Calu3 (cell line): ENCODE data around the gene OR2C3. TPM values are rescaled to one million over a fixed set of nuclear protein-coding genes. Genes with fewer than 3 reads are reported as not detected.
A peak's percentile ranks its signal among the peaks of the same experiment; 100 is the strongest.
"Not testable (repeated sequence)": the region's sequence is repeated elsewhere in the genome, so short reads cannot be mapped to it uniquely, and the experiment has no call there.

Experiments used
- BruUV-seq: library from RNA; stranded (reverse); fragments of 400-500 nt; replicated peaks from 2 replicates; lab custom pipeline; 2021; lab: Mats Ljungman, UMichigan
- CTCF ChIA-PET: fragments of 300-600 bp; sonication (Branson Sonifier 250); formaldehyde crosslinking; loops from one replicate; lab custom pipeline; 2022; ENCODE audit warnings: antibody characterized with exemption; lab: Charles Lee
- DNase-seq: peaks from one replicate; pipeline ENCODE4 v3.0.0; 2022
- H3K27ac Mint-ChIP-seq: one replicate; pipeline ENCODE4 v1.8.0; 2022; ENCODE audit warnings: mixed read lengths; ENCODE audit not compliant: unreplicated experiment
- H3K27me3 Mint-ChIP-seq: one replicate; pipeline ENCODE4 v1.8.0; 2022; ENCODE audit warnings: mixed read lengths; ENCODE audit not compliant: unreplicated experiment
- H3K36me3 Mint-ChIP-seq: one replicate; pipeline ENCODE4 v1.8.0; 2022; ENCODE audit warnings: mild to moderate bottlenecking, moderate library complexity, mixed read lengths; ENCODE audit not compliant: insufficient read depth, unreplicated experiment
- H3K4me1 Mint-ChIP-seq: one replicate; pipeline ENCODE4 v1.8.0; 2022; ENCODE audit warnings: mild to moderate bottlenecking, low read depth, mixed read lengths; ENCODE audit not compliant: unreplicated experiment
- H3K4me3 Mint-ChIP-seq: one replicate; pipeline ENCODE4 v1.8.0; 2022; ENCODE audit warnings: mild to moderate bottlenecking, low read depth, moderate library complexity, mixed read lengths; ENCODE audit not compliant: unreplicated experiment
- H3K9me3 Mint-ChIP-seq: one replicate; pipeline ENCODE4 v1.8.0; 2022; ENCODE audit warnings: low read depth, mixed read lengths; ENCODE audit not compliant: unreplicated experiment
- intact Hi-C: fragments of 100-400 bp; cut with micrococcal nuclease; formaldehyde crosslinking; loops from one replicate; pipeline ENCODE4 v1.10.0; 2022; ENCODE audit not compliant: unreplicated experiment
- total RNA-seq: library from RNA; stranded (reverse); gene quantifications from 2 replicates; pipeline ENCODE4 v1.2.3, GENCODE V29; 2022
- TF ChIP-seq, protein P1 (sequence below): fragments of 200-600 bp; IDR thresholded peaks from one replicate; pipeline ENCODE4 v1.8.0; 2022; ENCODE audit warnings: antibody characterized with exemption; ENCODE audit not compliant: unreplicated experiment

OR2C3 gene
- total RNA-seq, 1 experiment from 2014 or later: not detected

DNA sequence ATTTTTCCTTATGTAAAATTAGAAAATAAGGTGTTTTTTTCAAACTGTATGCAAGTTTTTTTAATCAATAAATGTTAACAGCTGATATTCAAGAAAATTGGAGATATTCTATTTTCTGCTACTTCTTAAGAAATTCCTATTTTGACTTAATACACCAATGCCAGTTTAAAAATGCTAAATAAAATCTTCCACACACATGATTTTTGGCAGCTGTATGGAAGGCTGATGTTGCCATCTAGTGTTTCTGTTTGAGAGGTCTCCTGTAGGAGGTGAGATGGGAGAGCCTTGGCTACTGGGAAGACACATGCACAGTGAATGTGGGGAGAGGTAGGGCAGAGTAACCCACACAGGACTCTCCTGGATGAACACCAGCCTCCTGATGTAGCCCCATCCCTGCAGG, 49.2 kb downstream of the OR2C3 start:
- CTCF ChIA-PET: interaction anchor here (2.5 kb wide), 1 partner anchor 97 kb away, joined by 10 read pairs; no protein-coding TSS in a partner anchor
- peaks cover 5% of the 10 kb centered on the region for H3K9me3 Mint-ChIP-seq
- no peaks in the 10 kb centered on the region for H3K36me3 Mint-ChIP-seq
- peak; percentile 10 for DNase-seq
- peaks cover 13% of the 10 kb centered on the region for H3K27me3 Mint-ChIP-seq
- no peak overlapping the region for H3K4me3 Mint-ChIP-seq
- BruUV-seq: no TSS peak
- intact Hi-C loops: loop anchor here (1.0 kb wide), 2 partner anchors 97 to 115 kb away; no protein-coding TSS in a partner anchor
- TF ChIP-seq, protein P1, sequence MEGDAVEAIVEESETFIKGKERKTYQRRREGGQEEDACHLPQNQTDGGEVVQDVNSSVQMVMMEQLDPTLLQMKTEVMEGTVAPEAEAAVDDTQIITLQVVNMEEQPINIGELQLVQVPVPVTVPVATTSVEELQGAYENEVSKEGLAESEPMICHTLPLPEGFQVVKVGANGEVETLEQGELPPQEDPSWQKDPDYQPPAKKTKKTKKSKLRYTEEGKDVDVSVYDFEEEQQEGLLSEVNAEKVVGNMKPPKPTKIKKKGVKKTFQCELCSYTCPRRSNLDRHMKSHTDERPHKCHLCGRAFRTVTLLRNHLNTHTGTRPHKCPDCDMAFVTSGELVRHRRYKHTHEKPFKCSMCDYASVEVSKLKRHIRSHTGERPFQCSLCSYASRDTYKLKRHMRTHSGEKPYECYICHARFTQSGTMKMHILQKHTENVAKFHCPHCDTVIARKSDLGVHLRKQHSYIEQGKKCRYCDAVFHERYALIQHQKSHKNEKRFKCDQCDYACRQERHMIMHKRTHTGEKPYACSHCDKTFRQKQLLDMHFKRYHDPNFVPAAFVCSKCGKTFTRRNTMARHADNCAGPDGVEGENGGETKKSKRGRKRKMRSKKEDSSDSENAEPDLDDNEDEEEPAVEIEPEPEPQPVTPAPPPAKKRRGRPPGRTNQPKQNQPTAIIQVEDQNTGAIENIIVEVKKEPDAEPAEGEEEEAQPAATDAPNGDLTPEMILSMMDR: no peak
- H3K4me1 Mint-ChIP-seq: no peaks in the 10 kb centered on the region
- no peak overlapping the region for H3K27ac Mint-ChIP-seq

DNA sequence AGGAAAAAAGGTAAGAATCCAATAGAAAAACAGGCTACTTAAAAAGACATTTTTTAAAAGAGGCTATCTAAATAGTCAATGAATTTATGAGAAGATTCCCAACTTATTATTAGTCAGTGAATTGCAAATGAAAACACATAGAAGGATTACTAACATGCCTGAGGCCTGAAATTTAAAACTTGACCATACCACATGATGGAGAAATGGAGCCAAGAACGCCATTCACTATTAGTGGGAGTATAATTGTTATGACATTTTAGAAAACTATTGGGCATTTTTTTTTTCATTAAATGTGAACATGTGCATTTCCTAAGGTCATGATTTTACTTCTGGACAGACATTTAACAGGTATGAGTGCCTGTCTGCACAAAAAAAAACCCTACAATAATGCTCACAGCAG, 53.5 kb downstream of the OR2C3 start:
- no peaks in the 10 kb centered on the region for H3K4me1 Mint-ChIP-seq
- no peak overlapping the region for H3K4me3 Mint-ChIP-seq
- no peaks in the 10 kb centered on the region for H3K36me3 Mint-ChIP-seq
- no peak for DNase-seq
- CTCF ChIA-PET: no interaction called here
- TF ChIP-seq, protein P1: no peak
- H3K27me3 Mint-ChIP-seq: no peaks in the 10 kb centered on the region
- no peak overlapping the region for H3K27ac Mint-ChIP-seq
- no TSS peak for BruUV-seq
- intact Hi-C loops: no loop called here
- H3K9me3 Mint-ChIP-seq: peaks cover 3% of the 10 kb centered on the region

DNA sequence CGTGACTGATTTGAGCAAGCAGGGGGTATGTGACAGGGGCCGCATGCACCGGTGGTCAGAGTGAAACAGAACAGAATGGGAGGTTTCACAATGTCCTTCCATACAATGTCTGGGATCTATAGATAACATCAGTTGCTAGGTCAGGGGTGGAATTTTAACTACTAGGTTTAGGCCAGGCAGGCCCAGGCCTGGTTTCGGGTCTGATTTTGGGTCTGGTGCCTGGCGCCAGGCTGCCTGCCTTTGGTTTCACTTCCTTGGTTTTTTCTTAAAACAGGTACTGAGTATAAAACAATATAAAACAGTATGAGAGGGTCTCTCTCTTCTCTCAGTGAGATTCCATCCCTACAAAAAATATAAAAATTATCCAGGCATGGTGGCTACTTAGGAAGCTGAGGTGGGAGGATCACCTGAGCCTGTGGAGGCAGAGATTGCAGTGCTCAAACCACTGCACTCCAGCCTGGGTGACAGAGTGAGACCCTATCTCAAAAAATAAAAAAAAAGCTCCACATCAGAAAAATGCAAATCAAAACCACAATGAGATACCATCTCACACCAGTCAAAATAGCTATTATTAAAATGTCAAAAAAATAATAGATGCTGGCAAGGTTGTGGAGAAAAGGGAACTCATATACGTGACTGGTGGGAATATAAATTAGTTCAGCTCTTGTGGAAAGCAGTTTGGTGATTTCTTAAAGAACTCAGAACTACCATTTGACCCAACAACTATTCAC, 59.7 kb downstream of the OR2C3 start:
- not testable (repeated sequence) for H3K36me3 Mint-ChIP-seq, H3K4me1 Mint-ChIP-seq

DNA sequence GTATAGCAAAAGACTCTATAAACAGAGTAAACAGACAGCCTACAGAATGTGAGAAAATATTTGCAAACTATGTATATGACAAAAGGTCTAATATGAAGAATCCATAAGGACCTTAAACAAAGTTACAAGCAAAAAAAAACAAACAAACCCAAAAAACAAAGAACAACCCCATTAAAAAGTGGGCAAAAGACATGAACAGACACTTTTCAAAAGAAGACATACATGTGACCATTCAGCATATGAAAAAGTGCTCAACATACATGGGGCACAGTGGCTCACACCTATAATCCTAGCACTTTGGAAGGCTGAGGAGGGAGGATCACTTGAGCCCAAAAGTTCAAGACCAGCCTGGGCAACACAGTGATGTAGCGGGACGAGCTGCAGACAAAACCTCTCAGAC, 60.4 kb downstream of the OR2C3 start:
- Mint-ChIP-seq H3K36me3 (no peaks in the 10 kb centered on the region), H3K4me3 (no peak overlapping the region), H3K9me3 (peaks cover 12% of the 10 kb centered on the region), H3K27me3 (no peaks in the 10 kb centered on the region), H3K4me1 (no peaks in the 10 kb centered on the region), H3K27ac (no peak overlapping the region)
- BruUV-seq: no TSS peak
- TF ChIP-seq, protein P1: no peak
- intact Hi-C loops: no loop called here
- CTCF ChIA-PET: no interaction called here
- no peak for DNase-seq

More for the DNA sequence above, 59.7 kb downstream of the OR2C3 start:
- intact Hi-C loops, CTCF ChIA-PET, H3K4me3 Mint-ChIP-seq, H3K27ac Mint-ChIP-seq, BruUV-seq, H3K27me3 Mint-ChIP-seq, DNase-seq: not testable (repeated sequence)
- peaks cover 12% of the 10 kb centered on the region for H3K9me3 Mint-ChIP-seq

Other genes starting within 250 kb of the OR2C3 start
- gene ZNF496, start 204.6 kb downstream of the OR2C3 start, total RNA-seq: 33.4 and 36.9 TPM in 2 replicates
- 0.26 and 0.32 TPM in 2 replicates for gene NLRP3, start 120.3 kb downstream of the OR2C3 start, total RNA-seq
- gene OR2B11, start 78.3 kb downstream of the OR2C3 start, total RNA-seq: not detected in 2 replicates
- gene GCSAML, start 12.7 kb upstream of the OR2C3 start, total RNA-seq: not detected in 2 replicates
- not detected in 2 replicates for gene OR2G2, start 51.9 kb upstream of the OR2C3 start, total RNA-seq
- gene OR2G3, start 69.1 kb upstream of the OR2C3 start, total RNA-seq: not detected in 2 replicates
- gene OR13G1, start 143.3 kb upstream of the OR2C3 start, total RNA-seq: not detected in 2 replicates
- not detected in 2 replicates for gene OR6F1, start 180.2 kb upstream of the OR2C3 start, total RNA-seq
- not detected in 2 replicates for gene OR14K1, start 202.2 kb upstream of the OR2C3 start, total RNA-seq
- not detected in 2 replicates for gene OR14A2, start 211.7 kb upstream of the OR2C3 start, total RNA-seq
- gene OR1C1, start 224.1 kb upstream of the OR2C3 start, total RNA-seq: not detected in 2 replicates